Activated naive CD4-positive, alpha-beta T cell treated with anti-CD3 and anti-CD28 coated beads, Interleukin-2, amount 10 ng/mL, durations not matched to agents 7 days and 5 days (primary cell): ENCODE results near the gene C16orf96.
A peak's percentile ranks its signal among the peaks of the same experiment; 100 is the strongest.

Source experiments
- CTCF ChIA-PET: fragments of 350-600 bp; sonication (Branson Sonifier 250); formaldehyde crosslinking; loops from one replicate; lab custom pipeline; 2021; ENCODE audit warnings: antibody characterized with exemption; lab: Charles Lee
- DNase-seq: peaks from one replicate; pipeline ENCODE4 v3.0.0-alpha.2; 2020
- H3K27ac Mint-ChIP-seq: one replicate; pipeline ENCODE4 v1.8.0; 2021; ENCODE audit warnings: mild to moderate bottlenecking, moderate library complexity, mixed read lengths
- H3K27me3 Mint-ChIP-seq: one replicate; pipeline ENCODE4 v1.8.0; 2021; ENCODE audit warnings: mild to moderate bottlenecking, mixed read lengths
- H3K36me3 Mint-ChIP-seq: one replicate; pipeline ENCODE4 v1.8.0; 2021; ENCODE audit warnings: mixed read lengths
- H3K4me1 Mint-ChIP-seq: one replicate; pipeline ENCODE4 v1.8.0; 2021; ENCODE audit warnings: mixed read lengths
- H3K4me3 Mint-ChIP-seq: one replicate; pipeline ENCODE4 v1.8.0; 2021; ENCODE audit warnings: mild to moderate bottlenecking, moderate library complexity, mixed read lengths
- H3K9me3 Mint-ChIP-seq: one replicate; pipeline ENCODE4 v1.8.0; 2021; ENCODE audit warnings: mixed read lengths

Gene C16orf96

GRCh38 chr16:4533490-4533889, 22.6 kb upstream of the C16orf96 start:
- Mint-ChIP-seq H3K4me3 (no peak overlapping the region), H3K4me1 (peaks cover 54% of the 10 kb centered on the region), H3K36me3 (peaks cover 10% of the 10 kb centered on the region), H3K9me3 (no peaks in the 10 kb centered on the region), H3K27me3 (peaks cover 6% of the 10 kb centered on the region), H3K27ac (no peak overlapping the region)
- DNase-seq, result no peak
- CTCF ChIA-PET, result interaction anchor here (0.7 to 1.7 kb wide), 3 partner anchors 26 to 57 kb away, joined by 3 to 6 read pairs (median 4); partner anchors contain the start of gene HMOX2

GRCh38 chr16:4534151-4534790, 21.9 kb upstream of the C16orf96 start:
- Mint-ChIP-seq H3K4me3 (no peak overlapping the region), H3K27ac (no peak overlapping the region), H3K27me3 (peaks cover 10% of the 10 kb centered on the region), H3K4me1 (peaks cover 54% of the 10 kb centered on the region), H3K36me3 (peaks cover 13% of the 10 kb centered on the region), H3K9me3 (peaks cover 5% of the 10 kb centered on the region)
- DNase-seq, result peak; percentile 35
- CTCF ChIA-PET, result interaction anchor here (0.7 kb wide), 1 partner anchor 27 kb away, joined by 4 read pairs; no protein-coding TSS in a partner anchor

- peaks cover 14% of the 10 kb centered on the region for H3K9me3 Mint-ChIP-seq
- H3K4me1 Mint-ChIP-seq, result peaks cover 46% of the 10 kb centered on the region
Measured at GRCh38 chr16:4535627-4536108, 20.5 kb upstream of the C16orf96 start.

GRCh38 chr16:4536391-4537106, 19.6 kb upstream of the C16orf96 start:
- Mint-ChIP-seq H3K27me3 (peaks cover 22% of the 10 kb centered on the region), H3K4me3 (peak overlapping the region; percentile 74), H3K36me3 (peaks cover 17% of the 10 kb centered on the region), H3K9me3 (peaks cover 14% of the 10 kb centered on the region), H3K4me1 (peaks cover 46% of the 10 kb centered on the region), H3K27ac (no peak overlapping the region)
- CTCF ChIA-PET, result interaction anchor here (0.7 to 1.9 kb wide), 4 partner anchors 30 to 220 kb away, joined by 3 to 15 read pairs (median 4); no protein-coding TSS in a partner anchor
- DNase-seq, result no peak

More at GRCh38 chr16:4535627-4536108, 20.5 kb upstream of the C16orf96 start:
- Mint-ChIP-seq H3K27ac (no peak overlapping the region), H3K27me3 (peaks cover 18% of the 10 kb centered on the region), H3K36me3 (peaks cover 17% of the 10 kb centered on the region), H3K4me3 (no peak overlapping the region)
- no peak for DNase-seq
- CTCF ChIA-PET, result interaction anchor here (1.0 to 1.9 kb wide), 3 partner anchors 29 to 90 kb away, joined by 3 to 15 read pairs (median 5); no protein-coding TSS in a partner anchor

GRCh38 chr16:4537376-4538343, 18.5 kb upstream of the C16orf96 start:
- CTCF ChIA-PET, result interaction anchor here (1.3 to 1.9 kb wide), 2 partner anchors 9 to 31 kb away, joined by 3 to 15 read pairs; no protein-coding TSS in a partner anchor
- no peak for DNase-seq
- H3K36me3 Mint-ChIP-seq, result peaks cover 13% of the 10 kb centered on the region
- peak overlapping the region; percentile 53 for H3K27ac Mint-ChIP-seq
- H3K4me1 Mint-ChIP-seq, result peaks cover 46% of the 10 kb centered on the region
- H3K9me3 Mint-ChIP-seq, result peaks cover 14% of the 10 kb centered on the region
- peaks cover 22% of the 10 kb centered on the region for H3K27me3 Mint-ChIP-seq
- peak overlapping the region; percentile 74 for H3K4me3 Mint-ChIP-seq

GRCh38 chr16:4538350-4539235, 17.5 kb upstream of the C16orf96 start, which contains the start of gene CDIP1:
CDIP1 (minus strand) TSS chr16:4538773; CDS start chr16:4514130, 24,643 bp downstream.
- H3K4me3 Mint-ChIP-seq, result peak within 1 kb of the TSS; percentile 74
- DNase-seq, result peak; percentile 96
- H3K4me1 Mint-ChIP-seq, result peaks cover 44% of the 10 kb centered on the region
- H3K9me3 Mint-ChIP-seq, result peaks cover 14% of the 10 kb centered on the region
- peaks cover 22% of the 10 kb centered on the region for H3K27me3 Mint-ChIP-seq
- H3K36me3 Mint-ChIP-seq, result peaks cover 13% of the 10 kb centered on the region
- H3K27ac Mint-ChIP-seq, result peak within 1 kb of the TSS; percentile 84
- CTCF ChIA-PET, result interaction anchor here (0.9 to 1.3 kb wide), 4 partner anchors 9 to 31 kb away, joined by 3 to 4 read pairs (median 4); no protein-coding TSS in a partner anchor

- no peak overlapping the region for H3K4me3 Mint-ChIP-seq
- H3K27me3 Mint-ChIP-seq, result peaks cover 22% of the 10 kb centered on the region
- H3K4me1 Mint-ChIP-seq, result peaks cover 38% of the 10 kb centered on the region
- DNase-seq, result no peak
- CTCF ChIA-PET, result interaction anchor here (0.6 to 1.3 kb wide), 4 partner anchors 8 to 208 kb away, joined by 3 to 5 read pairs (median 4); no protein-coding TSS in a partner anchor
- H3K9me3 Mint-ChIP-seq, result peaks cover 14% of the 10 kb centered on the region
- H3K36me3 Mint-ChIP-seq, result peaks cover 11% of the 10 kb centered on the region
- no peak overlapping the region for H3K27ac Mint-ChIP-seq
Measured at GRCh38 chr16:4539716-4540284, 16.3 kb upstream of the C16orf96 start.

- DNase-seq, result no peak
- Mint-ChIP-seq H3K4me3 (no peak overlapping the region), H3K9me3 (peaks cover 8% of the 10 kb centered on the region), H3K27ac (no peak overlapping the region), H3K27me3 (peaks cover 26% of the 10 kb centered on the region), H3K36me3 (peaks cover 7% of the 10 kb centered on the region), H3K4me1 (peaks cover 10% of the 10 kb centered on the region)
- CTCF ChIA-PET, result interaction anchor here (7.4 kb wide), 1 partner anchor 37 kb away, joined by 80 read pairs; no protein-coding TSS in a partner anchor
Measured at GRCh38 chr16:4544473-4544872, 11.7 kb upstream of the C16orf96 start.

- Mint-ChIP-seq H3K27ac (no peak overlapping the region), H3K9me3 (no peaks in the 10 kb centered on the region), H3K27me3 (peaks cover 23% of the 10 kb centered on the region), H3K4me1 (peaks cover 8% of the 10 kb centered on the region), H3K36me3 (no peaks in the 10 kb centered on the region), H3K4me3 (no peak overlapping the region)
- no peak for DNase-seq
- CTCF ChIA-PET, result interaction anchor here (0.6 to 7.4 kb wide), 11 partner anchors 9 to 394 kb away, joined by 3 to 80 read pairs (median 5); partner anchors contain the start of genes CDIP1 and HMOX2
Measured at GRCh38 chr16:4548124-4548523, 8.0 kb upstream of the C16orf96 start.

GRCh38 chr16:4550591-4550990, 5.5 kb upstream of the C16orf96 start:
- Mint-ChIP-seq H3K4me3 (no peak overlapping the region), H3K27ac (no peak overlapping the region)

GRCh38 chr16:4552541-4552940, 3.6 kb upstream of the C16orf96 start:
- no peaks in the 10 kb centered on the region for H3K36me3 Mint-ChIP-seq
- no peak overlapping the region for H3K27ac Mint-ChIP-seq
- peaks cover 8% of the 10 kb centered on the region for H3K4me1 Mint-ChIP-seq
- H3K4me3 Mint-ChIP-seq, result no peak overlapping the region
- DNase-seq, result no peak
- CTCF ChIA-PET, result interaction anchor here (1.0 to 1.3 kb wide), 2 partner anchors 33 to 134 kb away, joined by 3 to 5 read pairs; no protein-coding TSS in a partner anchor
- no peaks in the 10 kb centered on the region for H3K9me3 Mint-ChIP-seq
- peaks cover 43% of the 10 kb centered on the region for H3K27me3 Mint-ChIP-seq

More at GRCh38 chr16:4550591-4550990, 5.5 kb upstream of the C16orf96 start:
- H3K9me3 Mint-ChIP-seq, result no peaks in the 10 kb centered on the region
- peaks cover 8% of the 10 kb centered on the region for H3K4me1 Mint-ChIP-seq
- H3K36me3 Mint-ChIP-seq, result no peaks in the 10 kb centered on the region
- no peak for DNase-seq
- CTCF ChIA-PET, result interaction anchor here (0.9 to 7.4 kb wide), 5 partner anchors 8 to 43 kb away, joined by 3 to 80 read pairs (median 8); no protein-coding TSS in a partner anchor
- peaks cover 33% of the 10 kb centered on the region for H3K27me3 Mint-ChIP-seq

- Mint-ChIP-seq H3K4me1 (no peaks in the 10 kb centered on the region), H3K27ac (no peak overlapping the region), H3K9me3 (no peaks in the 10 kb centered on the region), H3K36me3 (no peaks in the 10 kb centered on the region), H3K27me3 (peaks cover 49% of the 10 kb centered on the region), H3K4me3 (no peak overlapping the region)
- CTCF ChIA-PET, result no interaction called here
- no peak for DNase-seq
Measured at GRCh38 chr16:4556580-4556979, 440 bp downstream of the C16orf96 start.
